ENCODE measurements around the gene MRPL38. TPM values are rescaled to one million over a fixed set of nuclear protein-coding genes. Genes with fewer than 3 reads are reported as not detected.

Gene MRPL38
- polyA plus RNA-seq, 3 donors, result 27.8 to 44.1 (median 36.0) TPM

DNA sequence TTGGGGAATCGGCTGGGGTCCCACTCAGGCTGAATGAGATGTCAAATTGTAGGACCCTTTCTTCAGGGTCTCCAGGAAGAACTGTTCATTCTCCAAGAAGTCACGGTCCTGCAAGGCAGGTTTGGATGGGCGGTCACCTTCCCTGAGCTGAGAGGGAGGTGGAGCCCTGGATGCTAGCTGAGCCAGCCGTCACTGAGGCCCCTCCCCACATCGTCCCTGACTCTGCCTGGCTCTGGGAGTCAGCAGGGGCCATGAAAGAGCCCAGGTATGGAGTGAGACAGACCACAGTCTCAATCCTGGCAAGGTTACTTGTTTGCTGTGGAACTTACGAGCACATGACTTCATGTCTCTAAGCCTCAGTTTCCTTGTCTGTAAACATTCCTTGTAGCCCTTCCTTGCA lies 6.0 kb upstream of the MRPL38 start:
- Histone ChIP-seq H3K27me3 (ENCODE audit: control insufficient read depth in 2 of 2, insufficient read depth in 2 of 2, low read length in 2 of 2) (no peaks in the 10 kb centered on the region), H3K36me3 (replicated peaks in 1 of 2; ENCODE audit: control insufficient read depth in 1 of 2, insufficient read depth in 2 of 2, low read length in 2 of 2) (no peaks in the 10 kb centered on the region), H3K9me3 (replicated peaks in 1 of 2; ENCODE audit: control insufficient read depth in 1 of 2, insufficient read depth in 1 of 2, low read length in 2 of 2) (no peaks in the 10 kb centered on the region), H3K4me2 (replicated peaks; ENCODE audit: extremely low read depth, low read length, poor library complexity, severe bottlenecking) (no peak overlapping the region), H3K4me1 (ENCODE audit: control insufficient read depth in 1 of 2, insufficient read depth in 2 of 2, low read length in 2 of 2) (peaks cover 3 to 6% of the 10 kb centered on the region in 2 donors), H3K4me3 (replicated peaks in 1 of 3; ENCODE audit: low read depth in 2 of 3, low read length in 3 of 3) (no peak overlapping the region), H2AFZ (ENCODE audit: insufficient read depth, low read depth, low read length, poor library complexity, severe bottlenecking) (no peak overlapping the region), H4K20me1 (ENCODE audit: insufficient read depth, low read length) (no peaks in the 10 kb centered on the region), H3K9ac (ENCODE audit: insufficient read depth, low read length, poor library complexity, severe bottlenecking) (no peak overlapping the region), H3K79me2 (ENCODE audit: insufficient read depth, low read length) (no peaks in the 10 kb centered on the region), H3K27ac (ENCODE audit: low read depth in 1 of 2, low read length in 2 of 2) (no peak overlapping the region)
- intact Hi-C loops (cut with micrococcal nuclease), result no loop called here
- no peaks in the 10 kb centered on the region for H3K36me3 Mint-ChIP-seq
- no peak for DNase-seq
- H3K27ac Mint-ChIP-seq, result no peak overlapping the region
- peaks cover 0 to 2% (median 0%) of the 10 kb centered on the region in 7 donors for H3K9me3 Mint-ChIP-seq
- no peak overlapping the region for H3K4me3 Mint-ChIP-seq
- 90% methylated on average over 5 of the region's 6 CpGs for WGBS (ENCODE audit: insufficient coverage)
- H3K27me3 Mint-ChIP-seq (ENCODE audit: low read depth in 3 of 3), result peaks cover 0 to 3% (median 2%) of the 10 kb centered on the region in 3 donors
- TF ChIP-seq, protein P1, sequence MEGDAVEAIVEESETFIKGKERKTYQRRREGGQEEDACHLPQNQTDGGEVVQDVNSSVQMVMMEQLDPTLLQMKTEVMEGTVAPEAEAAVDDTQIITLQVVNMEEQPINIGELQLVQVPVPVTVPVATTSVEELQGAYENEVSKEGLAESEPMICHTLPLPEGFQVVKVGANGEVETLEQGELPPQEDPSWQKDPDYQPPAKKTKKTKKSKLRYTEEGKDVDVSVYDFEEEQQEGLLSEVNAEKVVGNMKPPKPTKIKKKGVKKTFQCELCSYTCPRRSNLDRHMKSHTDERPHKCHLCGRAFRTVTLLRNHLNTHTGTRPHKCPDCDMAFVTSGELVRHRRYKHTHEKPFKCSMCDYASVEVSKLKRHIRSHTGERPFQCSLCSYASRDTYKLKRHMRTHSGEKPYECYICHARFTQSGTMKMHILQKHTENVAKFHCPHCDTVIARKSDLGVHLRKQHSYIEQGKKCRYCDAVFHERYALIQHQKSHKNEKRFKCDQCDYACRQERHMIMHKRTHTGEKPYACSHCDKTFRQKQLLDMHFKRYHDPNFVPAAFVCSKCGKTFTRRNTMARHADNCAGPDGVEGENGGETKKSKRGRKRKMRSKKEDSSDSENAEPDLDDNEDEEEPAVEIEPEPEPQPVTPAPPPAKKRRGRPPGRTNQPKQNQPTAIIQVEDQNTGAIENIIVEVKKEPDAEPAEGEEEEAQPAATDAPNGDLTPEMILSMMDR (IDR thresholded peaks at IDR 0.05), result no peak
- H3K4me1 Mint-ChIP-seq, result peaks cover 7% of the 10 kb centered on the region

DNA sequence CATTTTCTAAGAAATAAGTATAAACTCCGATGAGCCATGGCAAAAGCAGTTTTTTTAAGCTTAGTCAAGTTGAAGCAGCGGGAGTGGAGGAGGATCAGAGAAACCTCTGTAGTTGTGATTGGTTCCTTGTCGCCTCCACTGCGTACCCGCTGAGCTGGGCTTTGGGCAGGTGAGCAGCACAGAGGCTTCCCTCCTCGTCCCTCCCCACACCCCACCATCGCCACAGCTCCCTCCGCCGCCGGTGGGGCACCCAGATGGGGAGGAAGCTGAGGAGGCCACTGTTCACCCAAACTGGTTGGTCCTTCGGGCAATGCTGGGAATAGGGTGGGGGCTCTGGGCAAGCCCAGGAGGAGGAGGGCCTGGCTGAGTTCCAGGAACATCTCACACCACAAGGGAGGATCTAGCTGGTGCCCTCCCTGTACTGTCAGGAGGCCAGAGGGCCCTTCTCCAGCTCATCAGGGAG lies 5.2 kb upstream of the MRPL38 start:
- Mint-ChIP-seq H3K36me3 (no peaks in the 10 kb centered on the region), H3K27ac (peak overlapping the region in 1 of 7 donors; percentile 62), H3K9me3 (peaks cover 0 to 2% (median 0%) of the 10 kb centered on the region in 7 donors), H3K27me3 (ENCODE audit: low read depth in 3 of 3) (peaks cover 0 to 3% (median 2%) of the 10 kb centered on the region in 3 donors), H3K4me3 (no peak overlapping the region), H3K4me1 (peaks cover 13% of the 10 kb centered on the region)
- Histone ChIP-seq H3K4me1 (ENCODE audit: control insufficient read depth in 1 of 2, insufficient read depth in 2 of 2, low read length in 2 of 2) (peaks cover 11 to 14% of the 10 kb centered on the region in 2 donors), H2AFZ (ENCODE audit: insufficient read depth, low read depth, low read length, poor library complexity, severe bottlenecking) (no peak overlapping the region), H3K9ac (ENCODE audit: insufficient read depth, low read length, poor library complexity, severe bottlenecking) (no peak overlapping the region), H3K4me2 (replicated peaks; ENCODE audit: extremely low read depth, low read length, poor library complexity, severe bottlenecking) (no peak overlapping the region), H3K27me3 (ENCODE audit: control insufficient read depth in 2 of 2, insufficient read depth in 2 of 2, low read length in 2 of 2) (no peaks in the 10 kb centered on the region), H3K36me3 (replicated peaks in 1 of 2; ENCODE audit: control insufficient read depth in 1 of 2, insufficient read depth in 2 of 2, low read length in 2 of 2) (no peaks in the 10 kb centered on the region), H3K4me3 (replicated peaks in 1 of 3; ENCODE audit: low read depth in 2 of 3, low read length in 3 of 3) (no peak overlapping the region), H4K20me1 (ENCODE audit: insufficient read depth, low read length) (no peaks in the 10 kb centered on the region), H3K9me3 (replicated peaks in 1 of 2; ENCODE audit: control insufficient read depth in 1 of 2, insufficient read depth in 1 of 2, low read length in 2 of 2) (no peaks in the 10 kb centered on the region), H3K79me2 (ENCODE audit: insufficient read depth, low read length) (no peaks in the 10 kb centered on the region), H3K27ac (ENCODE audit: low read depth in 1 of 2, low read length in 2 of 2) (no peak overlapping the region)
- intact Hi-C loops (cut with micrococcal nuclease), result no loop called here
- WGBS (ENCODE audit: insufficient coverage), result no CpG with 5 or more reads among the region's 11 CpGs
- no peak for DNase-seq
- TF ChIP-seq, protein P1 (IDR thresholded peaks at IDR 0.05), result no peak
